Stimulated activated naive B cell treated with anti-CD40 and anti-IgM and Interleukin-4, amounts not matched to agents 10 μg/mL and 1 μg/mL and 100 μg/mL, for 72 hours (primary cell): ENCODE results near the gene CTDP1.

ENCODE experiments used
- ATAC-seq, 2 donors: fragments of 150-1000 bp; cut with Tn5 transposase; replicated peaks; 2 replicates each; pipeline ENCODE4 v1.10.0; 2021; ENCODE audit warnings: moderate library complexity in 1 of 2
- DNase-seq: peaks from one replicate; pipeline ENCODE4 v3.0.0; 2021
- H3K27ac Mint-ChIP-seq: one replicate; pipeline ENCODE4 v1.8.0; 2022; ENCODE audit warnings: mild to moderate bottlenecking, mixed read lengths
- H3K27me3 Mint-ChIP-seq, 2 donors: one replicate each; pipeline ENCODE4 v1.8.0; 2022; ENCODE audit warnings: mixed read lengths in 2 of 2
- H3K36me3 Mint-ChIP-seq, 2 donors: one replicate each; pipeline ENCODE4 v1.8.0; 2022; ENCODE audit warnings: mixed read lengths in 2 of 2, mild to moderate bottlenecking in 1 of 2
- H3K4me1 Mint-ChIP-seq, 2 donors: one replicate each; pipeline ENCODE4 v1.8.0; 2022; ENCODE audit warnings: mixed read lengths in 2 of 2, mild to moderate bottlenecking in 1 of 2
- H3K4me3 Mint-ChIP-seq, 2 donors: one replicate each; pipeline ENCODE4 v1.8.0; 2022; ENCODE audit warnings: mild to moderate bottlenecking in 2 of 2, mixed read lengths in 2 of 2, moderate library complexity in 1 of 2
- H3K9me3 Mint-ChIP-seq, 2 donors: one replicate each; pipeline ENCODE4 v1.8.0; 2022; ENCODE audit warnings: mixed read lengths in 2 of 2, mild to moderate bottlenecking in 1 of 2

The CTDP1 gene

DNA sequence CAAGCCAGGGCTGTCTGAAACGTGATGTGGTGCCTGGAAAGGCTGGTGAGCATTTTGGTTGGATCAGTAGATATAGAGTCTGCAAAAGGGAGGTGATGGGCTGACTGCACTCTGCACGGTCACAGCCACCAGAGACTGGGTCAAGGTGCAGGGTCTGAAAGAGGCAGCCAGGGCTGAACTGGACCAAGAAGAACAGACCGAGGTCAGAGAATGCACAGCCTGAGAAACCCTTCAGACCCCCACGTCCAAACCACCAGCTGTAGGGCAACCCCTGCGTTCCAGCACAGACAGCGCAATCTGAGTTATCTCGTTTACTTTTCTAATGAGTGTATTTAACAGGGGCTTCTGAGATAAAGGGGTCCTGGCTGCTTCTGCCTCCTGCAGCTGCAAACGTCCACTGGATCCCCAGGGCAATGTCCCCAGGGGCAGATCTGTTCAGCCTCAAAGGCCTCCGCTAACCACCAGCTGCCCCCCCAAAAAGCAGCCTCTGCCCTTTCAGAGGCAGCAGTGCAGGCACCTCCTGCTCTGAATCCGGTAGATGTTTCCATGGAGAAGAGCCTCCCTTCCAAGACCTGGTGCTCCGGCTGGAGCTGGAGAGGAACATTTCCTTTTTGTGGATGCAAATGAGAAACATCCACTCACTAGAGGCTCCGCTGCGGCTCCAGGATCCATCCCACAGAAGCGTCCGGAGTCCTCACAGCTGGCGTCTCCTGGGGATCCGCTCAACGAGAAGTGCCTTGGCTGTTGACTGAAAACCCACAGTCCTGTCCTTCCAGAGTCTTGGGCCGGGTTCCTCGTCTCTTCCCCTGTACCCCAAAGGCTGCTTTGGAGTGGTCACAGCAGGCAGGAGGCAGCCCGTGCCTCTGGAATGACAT lies 117.2 kb downstream of the CTDP1 start:
- Mint-ChIP-seq H3K36me3 (no peaks in the 10 kb centered on the region), H3K9me3 (peaks cover 0 to 1% of the 10 kb centered on the region in 2 donors), H3K27me3 (peaks cover 50% of the 10 kb centered on the region in 2 donors), H3K4me1 (peaks cover 26 to 36% of the 10 kb centered on the region in 2 donors), H3K27ac (peak overlapping the region; percentile 43), H3K4me3 (peak overlapping the region; percentile 68 to 74)
- ATAC-seq (no peak), DNase-seq (no peak)

DNA sequence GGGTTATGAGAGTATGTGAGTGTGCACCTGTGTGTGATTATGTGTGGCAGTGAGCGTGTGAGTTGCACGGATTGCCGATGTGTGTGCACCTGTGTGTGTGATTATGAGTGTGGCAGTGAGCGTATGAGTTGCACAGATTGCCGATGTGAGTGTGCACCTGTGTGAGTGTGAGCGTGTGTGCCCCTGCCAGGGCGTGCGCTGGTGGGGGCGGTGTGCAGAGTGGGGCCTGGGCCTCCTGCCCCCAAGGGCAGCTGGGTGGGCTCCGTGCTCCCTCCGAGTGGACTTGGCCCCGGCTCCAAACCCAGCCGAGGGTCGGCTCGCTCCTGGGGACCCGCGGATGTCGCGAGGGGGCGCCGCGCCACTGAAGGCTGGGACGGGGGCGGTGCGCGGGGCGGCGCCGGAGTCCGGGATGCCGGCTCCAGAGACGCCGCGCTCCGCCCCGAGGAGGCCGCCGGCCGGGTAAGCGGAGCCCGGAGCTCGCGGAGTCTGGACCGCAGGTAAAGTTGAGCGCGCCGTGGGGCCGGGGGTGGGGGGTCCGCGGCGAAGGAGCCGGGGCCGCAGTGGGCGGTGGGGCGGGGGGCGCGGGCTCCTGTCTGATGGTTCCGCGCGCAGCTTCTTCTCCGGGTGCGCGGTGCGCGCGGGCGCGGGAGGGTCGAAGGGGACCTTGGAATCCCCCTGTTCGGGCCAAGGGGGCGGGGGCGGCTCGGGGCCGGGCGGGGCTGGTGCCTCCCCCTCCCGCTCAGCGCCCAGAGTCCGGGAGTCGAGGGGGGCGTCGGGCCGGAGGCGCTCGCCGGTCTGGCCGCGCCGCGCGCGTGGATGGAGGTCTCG lies 118.1 kb downstream of the CTDP1 start, which contains the start of gene KCNG2:
Gene KCNG2 (plus strand): TSS at position 421 of the 828 bp plus-strand sequence. CDS start 65,730 bp downstream, outside the sequence.
- Mint-ChIP-seq H3K4me3 (peak within 1 kb of the TSS; percentile 70 to 74), H3K4me1 (peaks cover 17 to 26% of the 10 kb centered on the region in 2 donors)
- no peak for DNase-seq

DNA sequence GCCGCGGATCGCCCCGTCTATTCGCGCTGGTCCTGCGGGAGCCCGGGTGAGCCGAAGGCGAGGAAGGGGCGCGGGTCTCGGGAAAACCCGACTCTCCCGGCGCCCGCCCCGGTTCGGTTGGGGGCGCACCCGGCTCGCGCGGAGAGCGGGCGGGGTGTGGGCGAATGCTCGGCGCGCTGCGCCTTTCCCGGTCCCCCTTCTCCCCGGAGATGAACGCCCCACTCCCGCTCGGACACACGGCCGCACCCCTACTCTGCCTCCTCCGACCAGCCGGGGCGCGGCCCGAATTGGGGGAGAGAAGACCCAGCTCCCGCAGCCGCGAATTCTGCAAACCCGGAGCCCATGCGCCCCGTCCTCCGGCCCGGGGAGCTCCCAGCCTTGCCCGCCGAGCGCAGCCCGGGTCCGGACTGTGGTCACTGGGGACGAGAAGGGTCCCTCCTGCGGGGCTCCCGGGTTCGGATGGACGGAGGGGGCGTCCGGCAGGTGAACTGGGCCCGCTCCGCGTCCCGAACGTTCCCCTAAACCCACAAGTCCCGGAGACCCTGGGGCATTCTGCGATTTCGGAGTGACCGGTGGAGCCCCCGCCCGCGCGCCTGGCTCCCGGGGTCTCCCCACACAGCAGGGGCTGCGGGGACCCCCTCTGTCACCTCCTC lies 118.9 kb downstream of the CTDP1 start:
- H3K9me3 Mint-ChIP-seq = no peaks in the 10 kb centered on the region
- no peak for ATAC-seq
- H3K27ac Mint-ChIP-seq = no peak overlapping the region
- no peak for DNase-seq
- peaks cover 16 to 20% of the 10 kb centered on the region in 2 donors for H3K4me1 Mint-ChIP-seq
- H3K36me3 Mint-ChIP-seq = no peaks in the 10 kb centered on the region
- peak overlapping the region; percentile 66 to 70 for H3K4me3 Mint-ChIP-seq
- H3K27me3 Mint-ChIP-seq = peaks cover 43 to 44% of the 10 kb centered on the region in 2 donors

More for the DNA sequence above, 118.1 kb downstream of the CTDP1 start, which contains the start of gene KCNG2:
- peaks cover 43 to 44% of the 10 kb centered on the region in 2 donors for H3K27me3 Mint-ChIP-seq
- ATAC-seq = peak; percentile 43 to 47
- H3K27ac Mint-ChIP-seq = peak within 1 kb of the TSS; percentile 43
- H3K9me3 Mint-ChIP-seq = no peaks in the 10 kb centered on the region
- H3K36me3 Mint-ChIP-seq = no peaks in the 10 kb centered on the region

DNA sequence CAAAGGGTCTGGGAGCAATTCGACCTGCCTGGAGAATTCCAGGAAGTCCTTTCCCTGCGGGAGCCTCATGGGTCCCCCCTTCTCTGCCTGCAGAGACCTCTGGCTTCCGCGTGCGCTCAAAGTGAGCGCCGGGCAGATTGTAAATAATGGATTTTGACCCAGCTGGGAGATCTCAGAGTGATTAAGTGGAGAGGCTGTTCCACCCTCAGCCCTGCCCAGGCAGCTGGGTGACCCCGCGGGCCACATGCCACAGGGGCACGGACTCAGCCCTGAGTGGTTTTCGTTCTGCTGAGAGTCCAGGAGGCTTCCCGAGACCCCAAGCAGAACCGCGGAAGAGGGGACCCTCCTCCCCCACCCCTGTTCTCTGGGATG lies 119.4 kb downstream of the CTDP1 start:
- Mint-ChIP-seq H3K4me3 (peak overlapping the region; percentile 66 to 70), H3K36me3 (no peaks in the 10 kb centered on the region), H3K4me1 (peaks cover 16 to 20% of the 10 kb centered on the region in 2 donors), H3K9me3 (no peaks in the 10 kb centered on the region), H3K27ac (no peak overlapping the region), H3K27me3 (peaks cover 43% of the 10 kb centered on the region in 2 donors)
- no peak for ATAC-seq
- DNase-seq = no peak

DNA sequence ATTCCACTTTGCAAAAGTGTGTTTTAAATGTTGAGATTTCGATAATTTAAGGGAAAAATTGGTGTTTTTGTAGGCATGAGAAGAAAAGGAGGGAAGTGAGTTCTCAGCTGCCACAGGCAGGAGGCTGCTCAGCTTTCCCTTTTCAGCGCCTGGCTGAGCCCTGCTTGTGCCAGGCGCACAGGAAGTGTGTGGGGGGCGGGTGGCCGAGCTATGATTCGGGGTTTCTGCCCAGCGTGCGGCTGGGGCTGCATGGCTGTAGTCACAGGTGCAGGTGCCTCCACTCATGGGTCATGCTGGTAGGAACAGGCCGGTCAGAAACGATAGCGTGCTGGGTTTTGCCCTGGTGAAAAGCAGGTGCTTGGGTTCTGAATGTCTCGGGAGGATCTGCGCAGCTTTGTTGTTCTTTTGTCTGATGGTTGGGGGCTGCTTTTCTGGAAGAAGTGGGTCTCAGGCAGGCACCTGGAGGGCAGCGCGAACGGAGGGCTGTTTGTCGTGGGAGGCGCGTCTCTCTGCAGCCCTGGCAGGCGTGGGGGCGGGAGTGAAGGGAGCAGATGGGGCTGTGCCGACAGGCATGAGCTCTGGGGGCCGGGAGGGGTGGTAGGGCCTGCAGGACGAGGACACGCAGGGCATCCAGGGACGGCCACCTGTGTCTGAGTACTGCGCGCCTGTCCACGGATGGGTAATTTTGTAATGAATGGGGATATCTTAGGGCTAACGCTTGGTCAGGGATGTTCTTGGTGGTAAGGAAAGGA lies 120.2 kb downstream of the CTDP1 start:
- Mint-ChIP-seq H3K4me3 (peak overlapping the region; percentile 66 to 70), H3K36me3 (no peaks in the 10 kb centered on the region), H3K27ac (peak overlapping the region; percentile 86), H3K27me3 (peaks cover 35 to 39% of the 10 kb centered on the region in 2 donors), H3K9me3 (no peaks in the 10 kb centered on the region), H3K4me1 (peaks cover 16 to 20% of the 10 kb centered on the region in 2 donors)
- DNase-seq = peak; percentile 32
- ATAC-seq = peak; percentile 70 to 72

DNA sequence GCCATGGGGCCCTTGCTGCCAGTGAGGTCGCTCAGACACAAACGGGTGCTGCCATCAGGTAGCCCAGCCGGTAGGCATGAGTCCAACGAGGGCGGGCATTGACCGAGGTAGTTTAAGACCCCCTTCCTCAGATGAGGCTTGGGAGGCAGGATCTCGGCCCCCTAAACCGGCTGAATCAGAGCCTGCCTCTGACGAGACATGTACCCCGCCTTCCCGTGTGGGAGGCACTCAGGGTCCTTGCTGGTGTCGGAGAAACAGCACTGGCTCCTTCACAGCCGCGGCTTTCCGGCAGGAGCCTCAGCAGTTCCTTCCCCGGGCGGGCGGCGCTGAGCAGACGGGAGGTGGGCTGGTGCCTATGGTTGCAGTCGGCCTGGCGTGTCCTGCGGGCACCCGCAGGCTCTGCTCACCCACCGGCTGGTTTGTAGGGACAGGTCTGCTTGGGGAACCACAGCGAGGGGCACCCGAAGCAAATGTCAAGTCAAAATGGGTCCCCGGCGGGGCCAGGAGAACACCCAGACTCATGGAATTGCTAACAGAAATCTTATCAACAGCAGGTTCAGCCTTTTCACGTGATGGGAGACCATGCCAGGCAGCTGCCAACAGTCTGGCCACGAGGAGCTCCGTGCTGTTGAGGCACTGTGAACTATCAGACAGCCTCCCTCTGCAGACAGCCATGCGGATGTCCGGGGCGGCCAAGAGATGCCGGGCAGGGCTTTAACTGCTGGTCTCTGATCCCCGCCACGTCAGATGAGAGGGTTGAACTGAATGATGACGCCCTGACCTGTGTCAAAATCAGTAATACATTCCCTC lies 121.0 kb downstream of the CTDP1 start:
- H3K4me1 Mint-ChIP-seq = peaks cover 18 to 24% of the 10 kb centered on the region in 2 donors
- DNase-seq (no peak), ATAC-seq (no peak)
- H3K9me3 Mint-ChIP-seq = no peaks in the 10 kb centered on the region
- no peak overlapping the region for H3K27ac Mint-ChIP-seq
- H3K4me3 Mint-ChIP-seq = no peak overlapping the region
- H3K27me3 Mint-ChIP-seq = peaks cover 29 to 33% of the 10 kb centered on the region in 2 donors
- H3K36me3 Mint-ChIP-seq = no peaks in the 10 kb centered on the region

DNA sequence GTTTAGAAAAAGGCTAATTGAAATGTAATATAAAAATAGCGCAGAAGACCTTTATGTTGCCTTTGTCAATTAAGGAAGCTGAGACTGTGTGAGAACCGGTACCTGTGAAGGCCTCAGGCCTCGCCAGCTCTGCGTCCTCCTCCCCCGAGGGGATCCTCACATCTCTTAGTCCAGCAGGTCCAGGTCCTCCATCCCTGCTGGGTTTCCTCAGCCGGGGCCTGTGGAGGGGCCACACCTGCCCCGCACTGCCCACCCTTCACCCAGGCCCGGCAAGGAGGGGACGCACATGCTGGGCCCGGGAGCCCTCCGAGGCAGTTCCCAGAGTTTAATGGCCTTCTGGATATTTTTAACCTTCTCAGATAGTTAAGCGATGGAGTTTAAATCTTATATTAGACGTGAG lies 121.6 kb downstream of the CTDP1 start:
- DNase-seq (no peak), ATAC-seq (no peak)
- no peak overlapping the region for H3K4me3 Mint-ChIP-seq
- no peak overlapping the region for H3K27ac Mint-ChIP-seq
- no peaks in the 10 kb centered on the region for H3K36me3 Mint-ChIP-seq
- H3K27me3 Mint-ChIP-seq = peaks cover 28 to 32% of the 10 kb centered on the region in 2 donors
- H3K9me3 Mint-ChIP-seq = no peaks in the 10 kb centered on the region
- peaks cover 20 to 28% of the 10 kb centered on the region in 2 donors for H3K4me1 Mint-ChIP-seq

DNA sequence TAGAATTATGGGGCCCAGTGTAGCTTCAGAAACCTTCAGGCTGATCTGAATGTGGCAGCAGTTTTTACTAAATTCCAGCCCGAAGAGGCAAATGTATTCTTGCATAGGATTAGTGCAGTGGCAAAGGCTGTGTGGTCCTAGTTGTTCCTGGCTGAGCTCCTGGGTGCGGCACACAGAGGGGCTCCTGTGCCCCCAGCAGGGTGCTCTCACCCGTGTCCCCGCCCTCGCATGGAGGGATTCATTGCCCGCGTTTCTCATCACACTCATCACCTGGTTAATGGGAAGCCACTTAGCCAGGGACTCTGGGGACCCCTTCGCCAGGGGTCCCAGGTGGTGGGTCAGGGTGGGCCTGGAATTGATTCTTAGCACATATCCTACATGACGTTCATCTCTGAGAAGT lies 122.0 kb downstream of the CTDP1 start:
- no peak for ATAC-seq
- Mint-ChIP-seq H3K27ac (no peak overlapping the region), H3K4me3 (no peak overlapping the region), H3K9me3 (no peaks in the 10 kb centered on the region), H3K27me3 (peaks cover 24 to 27% of the 10 kb centered on the region in 2 donors), H3K4me1 (peaks cover 20 to 28% of the 10 kb centered on the region in 2 donors), H3K36me3 (no peaks in the 10 kb centered on the region)
- no peak for DNase-seq

DNA sequence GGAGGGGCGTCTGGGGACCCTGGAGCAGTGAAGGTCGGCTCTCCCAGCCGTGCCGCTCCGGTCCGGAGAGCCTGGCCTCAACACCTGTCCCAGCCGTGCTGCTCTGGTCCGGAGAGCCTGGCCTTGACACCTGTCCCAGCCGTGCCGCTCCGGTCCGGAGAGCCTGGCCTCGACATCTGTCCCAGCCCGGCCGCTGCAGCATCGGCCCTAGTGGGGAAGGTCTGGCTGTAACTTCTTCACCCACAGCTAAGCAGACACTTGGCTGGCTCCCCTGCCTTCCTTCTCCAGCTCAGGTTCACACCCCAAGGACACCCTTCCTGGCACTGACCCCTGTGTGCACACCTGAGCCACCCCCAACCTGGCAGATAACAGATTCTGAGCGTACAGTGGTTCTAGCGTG lies 122.7 kb downstream of the CTDP1 start:
- Mint-ChIP-seq H3K27me3 (peaks cover 21 to 22% of the 10 kb centered on the region in 2 donors), H3K36me3 (no peaks in the 10 kb centered on the region)

DNA sequence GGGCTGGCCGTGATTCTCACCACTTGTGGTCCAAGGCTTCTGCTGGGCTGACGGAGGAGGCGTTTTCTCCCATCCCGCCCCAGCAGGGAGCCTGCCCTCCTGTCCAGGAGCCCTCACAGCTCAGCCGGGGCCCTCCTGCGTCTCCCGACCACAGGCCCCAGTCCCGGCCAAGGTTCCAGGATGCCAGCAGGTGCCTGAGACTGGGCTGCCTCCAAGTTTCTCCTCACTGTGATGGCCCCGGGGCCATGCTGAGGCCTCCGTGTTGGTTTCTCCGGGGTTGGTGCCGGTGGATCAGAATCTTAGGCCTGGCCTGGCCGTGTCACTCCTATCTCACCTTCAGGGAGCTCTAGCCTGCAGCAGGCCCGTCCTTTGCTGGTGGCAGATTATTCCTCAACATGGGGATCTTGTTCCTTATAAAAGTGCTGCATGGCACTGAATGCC lies 124.0 kb downstream of the CTDP1 start:
- DNase-seq = no peak
- H3K27me3 Mint-ChIP-seq = peaks cover 17 to 18% of the 10 kb centered on the region in 2 donors
- ATAC-seq = no peak
- peaks cover 16 to 22% of the 10 kb centered on the region in 2 donors for H3K4me1 Mint-ChIP-seq
- H3K27ac Mint-ChIP-seq = no peak overlapping the region
- H3K36me3 Mint-ChIP-seq = no peaks in the 10 kb centered on the region
- no peak overlapping the region for H3K4me3 Mint-ChIP-seq
- no peaks in the 10 kb centered on the region for H3K9me3 Mint-ChIP-seq

More for the DNA sequence above, 122.7 kb downstream of the CTDP1 start:
- DNase-seq = no peak
- H3K4me1 Mint-ChIP-seq = peaks cover 18 to 26% of the 10 kb centered on the region in 2 donors
- ATAC-seq = no peak
- no peak overlapping the region for H3K4me3 Mint-ChIP-seq
- H3K9me3 Mint-ChIP-seq = no peaks in the 10 kb centered on the region
- H3K27ac Mint-ChIP-seq = peak overlapping the region; percentile 42
